HepG2 (cell line): ENCODE measurements around the gene ABCC8. TPM values are rescaled to one million over a fixed set of nuclear protein-coding genes. Genes with fewer than 3 reads are reported as not detected.

Experiments used
- ATAC-seq: fragments of 200-7000 bp; cut with Tn5 transposase; 3 replicates; pipeline ENCODE4 v1.9.1; 2020; ENCODE audit warnings: mild to moderate bottlenecking, moderate library complexity
- BruUV-seq: library from RNA; stranded (reverse); fragments of 400-500 nt; replicated peaks from 2 replicates; lab custom pipeline; 2021; lab: Mats Ljungman, UMichigan
- CTCF ChIA-PET: fragments of 300-600 bp; formaldehyde crosslinking; extraction: SDS; loops from one replicate; lab custom pipeline; 2021; ENCODE audit warnings: low total read pairs, inconsistent platforms, low intra/inter-chr PET ratio; lab: Yijun Ruan, JAX
- POLR2A ChIA-PET: fragments of 350-600 bp; sonication (Branson Sonifier 250); formaldehyde crosslinking; loops from one replicate; lab custom pipeline; 2020; ENCODE audit warnings: antibody characterized with exemption, inconsistent platforms; lab: Yijun Ruan, JAX
- DNase-seq: peaks from one replicate; pipeline ENCODE4 v3.0.0-alpha.2; 2015; ENCODE audit warnings: low spot score
- FAIRE-seq: peaks from 3 replicates; lab custom pipeline; 2011; peaks lifted over from hg19 to GRCh38; lab: Jason Lieb, UNC
- H2AFZ ChIP-seq: one replicate; pipeline ENCODE4 v1.6.1; 2011; ENCODE audit warnings: low read length, inconsistent platforms
- H3K27ac ChIP-seq: fragments of 300-600 bp; 3 replicates; pipeline ENCODE4 v1.8.0; 2011; ENCODE audit warnings: mixed run types, mild to moderate bottlenecking, mixed read lengths, low read length, inconsistent platforms; ENCODE audit not compliant: insufficient read depth; ENCODE audit errors: extremely low read length
- H3K27me3 ChIP-seq, 2 experiments: fragments of 200-600 bp in 1 of 2; 2 replicates in 1 of 2; 3 replicates in 1 of 2; pipeline versions ENCODE4 v1.6.0 to v1.8.0; 2011; ENCODE audit warnings: low read length in 2 of 2, mild to moderate bottlenecking in 2 of 2, moderate library complexity in 2 of 2, inconsistent platforms in 1 of 2; ENCODE audit not compliant: insufficient read depth in 2 of 2, control insufficient read depth in 1 of 2
- H3K36me3 ChIP-seq, 2 experiments: fragments of 200-600 bp in 1 of 2; replicated peaks in 1 of 2; 2 replicates in 1 of 2; 3 replicates in 1 of 2; pipeline versions ENCODE4 v1.5.1 to v1.8.0; 2011; ENCODE audit warnings: low read length in 2 of 2, inconsistent platforms in 1 of 2; ENCODE audit not compliant: insufficient read depth in 2 of 2, control insufficient read depth in 1 of 2
- H3K4me1 ChIP-seq: 2 replicates; pipeline ENCODE4 v1.5.1; 2012; ENCODE audit warnings: low read length, inconsistent platforms; ENCODE audit not compliant: insufficient read depth
- H3K4me2 ChIP-seq: 2 replicates; pipeline ENCODE4 v1.6.0; 2011; ENCODE audit warnings: low read depth, low read length, inconsistent platforms
- H3K4me3 ChIP-seq, 3 experiments: fragments of 200-600 bp in 1 of 3; sonication (generic), shearing (Covaris generic) in 1 of 3; replicated peaks in 1 of 3; 2 replicates each; pipeline ENCODE4 v1.5.1; 2011 to 2016; ENCODE audit warnings: low read length in 3 of 3, inconsistent platforms in 2 of 3, low read depth in 2 of 3, mild to moderate bottlenecking in 2 of 3, control low read depth in 1 of 3, mixed read lengths in 1 of 3; ENCODE audit not compliant: insufficient read depth in 1 of 3
- H3K79me2 ChIP-seq: one replicate; pipeline ENCODE4 v1.6.1; 2011; ENCODE audit warnings: low read length, inconsistent platforms; ENCODE audit not compliant: insufficient read depth
- H3K9ac ChIP-seq: 2 replicates; pipeline ENCODE4 v1.6.0; 2011; ENCODE audit warnings: mild to moderate bottlenecking, low read depth, low read length, inconsistent platforms; ENCODE audit not compliant: insufficient read depth
- H3K9me3 ChIP-seq: 2 replicates; pipeline ENCODE4 v1.5.1; 2012; ENCODE audit warnings: mild to moderate bottlenecking, low read length
- H4K20me1 ChIP-seq: 2 replicates; pipeline ENCODE4 v1.6.0; 2011; ENCODE audit warnings: inconsistent platforms, mild to moderate bottlenecking, low read length, moderate library complexity; ENCODE audit not compliant: insufficient read depth
- BRD4 ChIP-seq: sonication (generic); formaldehyde crosslinking; IDR thresholded peaks from 2 replicates; pipeline ENCODE4 v1.4.0; 2020; ENCODE audit warnings: missing genetic modification reagents
- E2F2 ChIP-seq: sonication (generic); formaldehyde crosslinking; IDR thresholded peaks from 2 replicates; pipeline ENCODE4 v1.4.0; 2020; ENCODE audit warnings: missing genetic modification reagents, borderline replicate concordance
- EED ChIP-seq: sonication (generic); formaldehyde crosslinking; IDR thresholded peaks from 2 replicates; pipeline ENCODE4 v1.5.0; 2020; ENCODE audit warnings: mild to moderate bottlenecking, missing genetic modification reagents
- ELF3 ChIP-seq: IDR thresholded peaks from 2 replicates; pipeline ENCODE4 v1.6.1; 2016; ENCODE audit warnings: missing genetic modification reagents, missing compliant biosample characterization
- FOSL2 ChIP-seq: sonication (generic); formaldehyde crosslinking; IDR thresholded peaks from 2 replicates; pipeline ENCODE4 v1.4.0; 2020; ENCODE audit warnings: missing genetic modification reagents
- KLF16 ChIP-seq, 2 experiments: sonication (generic) in 1 of 2; formaldehyde crosslinking in 1 of 2; IDR thresholded peaks; 2 replicates each; pipeline versions ENCODE4 v1.6.1 to v1.8.0; 2016 to 2023; ENCODE audit warnings: missing genetic modification reagents in 2 of 2, missing compliant biosample characterization in 1 of 2
- POLR2A ChIP-seq, 2 experiments: IDR thresholded peaks; 2 replicates each; pipeline ENCODE4 v1.6.1; 2011; ENCODE audit warnings: low read depth in 2 of 2, low read length in 2 of 2, mild to moderate bottlenecking in 1 of 2, moderate library complexity in 1 of 2; ENCODE audit not compliant: insufficient read depth in 1 of 2
- RFX5 ChIP-seq: IDR thresholded peaks from 2 replicates; pipeline ENCODE4 v1.6.1; 2011; ENCODE audit warnings: low read depth, low read length, improper control_type of control experiment
- SOX6 ChIP-seq, 2 experiments: fragments of 450-650 bp in 1 of 2; sonication (generic) in 1 of 2; formaldehyde crosslinking in 1 of 2; IDR thresholded peaks; 2 replicates each; pipeline versions ENCODE4 v1.4.0 to v1.6.1; 2017 to 2020; ENCODE audit warnings: antibody characterized with exemption in 1 of 2, mild to moderate bottlenecking in 1 of 2, missing genetic modification reagents in 1 of 2
- SSRP1 ChIP-seq: IDR thresholded peaks from 2 replicates; pipeline ENCODE4 v1.6.1; 2016; ENCODE audit warnings: control low read depth
- ZBTB40 ChIP-seq, 2 experiments: fragments of 450-650 bp in 1 of 2; sonication (generic) in 1 of 2; formaldehyde crosslinking in 1 of 2; IDR thresholded peaks; 2 replicates each; pipeline versions ENCODE4 v1.6.1 to v1.8.0; 2016 to 2022; ENCODE audit warnings: antibody characterized with exemption in 1 of 2, mild to moderate bottlenecking in 1 of 2, missing genetic modification reagents in 1 of 2
- ZNF577 ChIP-seq: sonication (generic); formaldehyde crosslinking; IDR thresholded peaks from 2 replicates; pipeline ENCODE4 v1.4.0; 2020; ENCODE audit warnings: mild to moderate bottlenecking, low read depth, missing genetic modification reagents, borderline replicate concordance
- WGBS: methylation state at CpG from one replicate; pipeline ENCODE4 v1.1.6; 2017; ENCODE audit warnings: low lambda C conversion rate; 5-methylcytosine and 5-hydroxymethylcytosine counted together
- in situ Hi-C: cut with HindIII; loops from 2 replicates; pipeline ENCODE4 v1.10.0; 2017; ENCODE audit warnings: low pct_unique_long_range_greater_than_20kb; ENCODE audit not compliant: extremely low pct_ligation_motif_present
- intact Hi-C: fragments of 100-400 bp; cut with micrococcal nuclease; formaldehyde crosslinking; loops from one replicate; pipeline ENCODE4 v1.10.0; 2022; ENCODE audit not compliant: unreplicated experiment
- polyA plus RNA-seq, 8 experiments: library from polyadenylated mRNA; depleted of rRNA in 3 of 8; stranded (reverse) in 7 of 8; unstranded in 1 of 8; fragments of >200 nt; fragmentation: Illumina TruSeq in 4 of 8; extraction: Trizol in 4 of 8; gene quantifications; 2 replicates each; pipeline versions ENCODE4 v1.2.1 to v1.2.3, GENCODE V29; 2011 to 2016; ENCODE audit warnings: low read depth in 4 of 8, missing spikeins in 1 of 8, mixed read lengths in 1 of 8; ENCODE audit not compliant: insufficient read depth in 1 of 8
- total RNA-seq, 5 experiments: library from RNA; depleted of rRNA; stranded (reverse); fragments of >200 nt; fragmentation: Illumina TruSeq; extraction: Trizol; gene quantifications; 2 replicates each; pipeline ENCODE4 v1.2.3, GENCODE V29; 2016; ENCODE audit warnings: low read depth in 1 of 5
- TF ChIP-seq, protein P1 (sequence below): sonication (generic); formaldehyde crosslinking; IDR thresholded peaks from 2 replicates; pipeline ENCODE4 v1.5.0; 2020; ENCODE audit warnings: mild to moderate bottlenecking, missing genetic modification reagents, borderline replicate concordance

The ABCC8 gene
- total and polyA plus RNA-seq, 2 of the 13 experiments (the other 11 are each of a cell fraction or from before 2014, with no cell fraction given): not detected

GRCh38 chr11:17489751-17490150 is 13.1 kb upstream of the ABCC8 start:
- in situ Hi-C loops: no loop called here
- TF ChIP-seq KLF16 (CRISPR knock-in tag; IDR thresholded peaks at IDR 0.05): no peak
- no peak for TF ChIP-seq E2F2 (CRISPR knock-in tag)
- TF ChIP-seq, protein P1, sequence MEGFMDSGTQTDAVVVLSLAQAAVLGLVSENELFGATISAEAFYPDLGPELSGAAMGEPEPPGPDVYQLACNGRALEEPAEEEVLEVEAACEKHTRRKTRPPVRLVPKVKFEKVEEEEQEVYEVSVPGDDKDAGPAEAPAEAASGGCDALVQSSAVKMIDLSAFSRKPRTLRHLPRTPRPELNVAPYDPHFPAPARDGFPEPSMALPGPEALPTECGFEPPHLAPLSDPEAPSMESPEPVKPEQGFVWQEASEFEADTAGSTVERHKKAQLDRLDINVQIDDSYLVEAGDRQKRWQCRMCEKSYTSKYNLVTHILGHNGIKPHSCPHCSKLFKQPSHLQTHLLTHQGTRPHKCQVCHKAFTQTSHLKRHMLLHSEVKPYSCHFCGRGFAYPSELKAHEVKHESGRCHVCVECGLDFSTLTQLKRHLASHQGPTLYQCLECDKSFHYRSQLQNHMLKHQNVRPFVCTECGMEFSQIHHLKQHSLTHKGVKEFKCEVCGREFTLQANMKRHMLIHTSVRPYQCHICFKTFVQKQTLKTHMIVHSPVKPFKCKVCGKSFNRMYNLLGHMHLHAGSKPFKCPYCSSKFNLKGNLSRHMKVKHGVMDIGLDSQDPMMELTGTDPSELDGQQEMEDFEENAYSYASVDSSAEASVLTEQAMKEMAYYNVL (CRISPR knock-in tag): no peak
- TF ChIP-seq ZNF577: no peak
- no peak for TF ChIP-seq EED (CRISPR knock-in tag)
- TF ChIP-seq POLR2A (IDR thresholded peaks at IDR 0.05; ENCODE audit: insufficient read depth in 1 of 2, low read depth in 2 of 2, low read length in 2 of 2): no peak
- no peak for TF ChIP-seq SSRP1 (CRISPR knock-in tag)
- TF ChIP-seq ELF3 (CRISPR knock-in tag): no peak
- no peak for TF ChIP-seq BRD4 (CRISPR knock-in tag)
- TF ChIP-seq RFX5: no peak
- no peak for TF ChIP-seq FOSL2 (CRISPR knock-in tag)
- TF ChIP-seq SOX6 (IDR thresholded peaks at IDR 0.05): no peak
- no peak for TF ChIP-seq SOX6 (CRISPR knock-in tag; IDR thresholded peaks at IDR 0.05)
- no peak for TF ChIP-seq ZBTB40 (IDR thresholded peaks at IDR 0.05)
- no peak for TF ChIP-seq ZBTB40 (CRISPR knock-in tag; IDR thresholded peaks at IDR 0.05)

More at GRCh38 chr11:17489751-17490150, 13.1 kb upstream of the ABCC8 start:
- no peak overlapping the region for H3K4me2 ChIP-seq
- POLR2A ChIA-PET: no interaction called here
- H4K20me1 ChIP-seq: no peaks in the 10 kb centered on the region
- no peaks in the 10 kb centered on the region for H3K9me3 ChIP-seq
- no peak overlapping the region for H3K9ac ChIP-seq
- CTCF ChIA-PET: no interaction called here
- intact Hi-C loops: no loop called here
- DNase-seq (no peak), ATAC-seq (no peak), FAIRE-seq (no peak)
- peaks cover 1 to 37% of the 10 kb centered on the region in 2 experiments; a peak in 3 of 5 replicates for H3K27me3 ChIP-seq
- 33% methylated on average over 4 of the region's 5 CpGs for WGBS
- BruUV-seq: no TSS peak
- H3K79me2 ChIP-seq: no peaks in the 10 kb centered on the region
- no peak overlapping the region for H3K4me3 ChIP-seq
- no peak overlapping the region for H3K27ac ChIP-seq
- peaks cover 11% of the 10 kb centered on the region for H3K4me1 ChIP-seq
- H2AFZ ChIP-seq: no peak overlapping the region
- no peaks in the 10 kb centered on the region for H3K36me3 ChIP-seq
